ENCODE measurements around the gene SPRY1.

SPRY1 gene

DNA sequence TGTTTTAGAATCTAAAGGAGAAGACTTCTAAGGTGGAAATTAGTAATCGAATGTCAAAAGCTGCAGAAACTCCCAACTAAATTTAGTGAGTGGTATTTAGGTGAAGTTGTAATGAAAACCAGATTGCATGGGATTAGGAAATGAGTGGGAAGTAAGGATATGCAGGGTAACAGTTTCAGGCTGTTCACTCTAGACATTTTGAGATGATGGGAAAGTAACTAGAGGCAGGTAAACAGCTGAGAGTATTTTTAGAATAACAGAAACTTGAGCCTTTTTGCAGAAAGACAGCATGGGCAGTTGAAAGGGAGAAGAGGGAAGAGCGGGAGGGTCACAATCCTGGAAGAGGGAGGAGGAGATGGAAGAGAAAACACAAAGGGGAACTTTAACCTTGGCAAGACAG lies 12.7 kb downstream of the SPRY1 start:
- DNase-seq (ENCODE audit: low read depth in 2 of 2) = no peak

DNA sequence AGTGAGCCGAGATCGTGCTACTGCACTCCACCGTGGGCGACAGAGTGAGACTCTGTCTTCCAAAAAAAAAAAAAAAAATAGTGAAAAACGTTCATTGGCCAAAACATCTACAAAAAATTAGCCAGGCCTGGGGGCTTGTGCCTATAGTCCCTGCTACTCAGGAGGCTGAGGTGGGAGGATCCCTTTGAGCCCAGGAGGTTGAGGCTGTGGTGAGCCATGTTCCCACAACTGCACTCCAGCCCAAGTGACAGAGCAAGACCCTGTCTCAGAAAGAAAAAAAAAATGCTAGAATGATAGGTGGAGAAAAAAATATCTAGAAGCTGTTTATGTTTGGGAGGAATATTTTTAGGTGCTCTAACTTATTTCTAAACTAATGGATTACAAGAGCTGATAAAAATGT lies 14.9 kb downstream of the SPRY1 start:
- DNase-seq (ENCODE audit: low read depth in 2 of 2) = no peak

DNA sequence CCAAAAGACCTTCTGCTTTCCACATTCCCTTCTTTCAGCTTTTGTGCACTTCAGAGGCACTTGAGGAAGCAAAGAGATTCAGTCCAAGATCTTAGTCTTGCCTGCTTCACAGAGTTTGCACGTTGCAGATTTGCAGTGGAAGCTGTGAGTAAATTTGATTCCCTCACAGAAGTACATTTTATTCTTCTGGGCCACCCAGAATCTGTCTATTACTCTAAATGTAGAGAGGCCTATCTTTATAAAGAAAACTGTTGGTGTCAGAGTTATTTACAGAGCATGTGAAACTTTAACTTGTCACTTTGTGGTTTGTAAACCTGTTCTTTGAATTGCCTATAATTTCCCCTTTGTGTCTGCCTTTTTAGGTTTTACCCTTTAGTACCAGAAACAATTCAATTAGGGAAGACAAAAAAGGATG lies 15.5 kb downstream of the SPRY1 start:
- DNase-seq (ENCODE audit: low read depth in 2 of 2) = no peak

DNA sequence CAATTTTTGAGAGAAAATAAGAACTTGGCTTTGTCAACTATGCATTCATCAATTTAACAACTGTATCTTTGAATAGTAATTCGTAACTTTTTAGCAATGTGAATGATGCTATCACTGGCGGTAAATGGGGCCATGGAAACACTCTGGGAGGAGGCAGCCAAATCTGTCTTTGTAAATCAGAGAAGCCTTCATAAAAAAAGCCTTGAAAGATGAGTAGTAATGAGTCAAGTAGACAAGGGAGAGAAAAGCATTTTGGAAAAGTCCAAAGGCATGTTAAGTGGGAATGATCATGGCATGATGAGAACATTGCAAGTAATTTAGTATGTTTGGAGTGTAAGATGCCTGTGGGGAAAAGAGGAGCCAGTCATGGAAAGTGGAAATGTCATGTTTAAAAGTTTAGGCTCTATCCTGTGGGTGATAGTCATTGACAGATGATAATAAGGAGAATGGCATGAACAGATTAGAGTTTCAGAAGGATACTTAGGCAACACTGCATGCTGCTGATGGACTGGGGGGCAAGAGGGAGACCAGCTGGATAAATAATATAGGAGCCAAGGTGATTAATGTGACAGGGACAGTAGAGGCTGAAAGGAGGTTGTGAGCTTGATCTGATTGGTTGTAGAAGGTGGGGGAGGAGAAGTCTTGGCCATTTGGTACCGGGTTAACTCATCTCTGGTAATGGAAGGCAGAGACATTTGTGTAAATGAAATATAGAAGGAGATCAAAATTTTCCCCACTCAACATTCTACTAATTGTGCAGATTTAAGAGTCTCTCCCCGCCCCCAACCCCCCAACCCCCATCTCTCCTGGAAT lies 16.3 kb downstream of the SPRY1 start:
- no peak for DNase-seq (ENCODE audit: low read depth in 2 of 2)

DNA sequence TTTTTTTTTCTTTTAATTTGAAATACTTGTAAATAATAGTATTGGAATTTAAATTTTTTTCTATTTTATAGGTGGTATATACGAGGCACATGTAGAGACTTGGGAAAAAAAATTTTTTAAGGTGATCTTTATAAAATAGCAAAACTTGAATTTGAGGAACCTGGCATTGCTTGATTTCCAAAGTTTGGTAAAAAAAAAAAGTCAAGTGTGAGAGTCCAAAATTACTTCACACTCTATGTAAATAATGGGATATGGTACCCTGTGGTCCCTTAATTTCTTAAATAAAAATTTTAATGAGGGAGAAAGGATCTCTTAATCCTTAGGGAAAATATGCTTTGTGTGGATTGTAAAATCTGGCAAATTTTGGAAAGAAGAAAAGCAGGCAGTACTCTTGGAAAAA lies 19.0 kb downstream of the SPRY1 start:
- no peak for DNase-seq (ENCODE audit: low read depth in 2 of 2)

DNA sequence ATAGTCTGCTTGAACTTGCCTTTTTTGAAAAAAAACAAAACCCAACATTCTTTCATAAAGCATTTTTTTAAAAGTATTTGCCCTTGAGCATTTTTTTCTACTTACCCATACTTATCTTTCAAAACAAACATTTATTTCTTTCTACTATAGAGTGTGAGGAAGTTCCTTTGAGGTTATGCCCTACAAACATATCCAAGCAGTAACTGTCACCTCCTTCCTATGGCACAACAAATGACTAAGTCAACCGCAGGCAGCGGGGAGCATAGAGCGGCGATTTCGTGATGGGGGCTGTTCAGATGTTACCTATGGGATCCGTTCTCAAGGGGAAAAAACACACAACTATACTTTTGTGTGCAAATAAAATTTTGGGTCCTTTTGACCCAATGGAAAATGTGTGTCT lies 19.4 kb downstream of the SPRY1 start:
- peak in 1 of 2 experiments; percentile 33 for DNase-seq (ENCODE audit: low read depth in 2 of 2)

DNA sequence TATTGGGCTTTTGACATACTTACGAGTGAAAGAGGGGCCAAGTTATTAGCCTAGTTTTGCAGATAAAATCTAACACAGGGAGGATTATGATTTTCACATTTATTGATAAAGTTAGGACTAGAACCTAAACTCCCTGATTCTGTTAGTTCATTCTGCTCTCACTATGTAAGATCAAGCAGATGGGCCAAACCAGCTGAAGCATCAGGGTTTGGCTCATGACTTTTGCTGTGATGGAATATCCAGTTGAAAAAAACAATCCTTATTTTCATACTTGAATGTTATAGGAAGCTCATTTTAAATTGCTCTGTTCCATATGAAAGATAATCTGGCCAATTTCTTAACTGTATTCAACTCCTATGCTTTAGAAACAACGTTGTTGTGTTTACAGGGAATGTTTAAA lies 21.2 kb downstream of the SPRY1 start:
- DNase-seq (ENCODE audit: low read depth in 2 of 2) = no peak

DNA sequence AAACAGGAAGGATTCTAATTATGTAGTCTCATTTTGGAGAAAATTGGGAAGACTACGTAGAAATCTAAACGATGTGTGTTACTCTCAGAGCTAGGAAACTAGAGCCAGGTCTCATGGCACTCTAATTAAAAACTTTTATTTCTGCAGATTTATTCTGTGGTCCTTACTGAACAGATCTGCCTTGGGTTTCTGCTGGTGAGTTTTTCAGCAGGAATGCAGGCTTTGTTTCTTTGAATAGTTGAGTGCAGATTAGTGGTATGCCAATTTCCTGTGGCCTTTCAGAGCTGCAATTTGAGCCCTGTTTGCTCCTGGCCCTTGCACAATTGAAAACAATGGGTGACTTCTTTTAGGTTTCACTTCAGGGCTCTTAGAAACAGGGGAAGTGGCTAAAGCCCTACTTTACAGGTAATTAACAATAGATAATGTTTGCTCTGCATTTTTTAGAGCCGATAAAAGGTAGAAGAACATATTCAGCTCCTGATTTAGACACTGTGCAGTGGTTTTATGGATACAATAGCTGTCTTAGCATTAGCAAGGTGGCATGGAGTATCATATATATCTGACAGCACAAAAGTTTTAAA lies 21.8 kb downstream of the SPRY1 start:
- no peak for DNase-seq (ENCODE audit: low read depth in 2 of 2)

DNA sequence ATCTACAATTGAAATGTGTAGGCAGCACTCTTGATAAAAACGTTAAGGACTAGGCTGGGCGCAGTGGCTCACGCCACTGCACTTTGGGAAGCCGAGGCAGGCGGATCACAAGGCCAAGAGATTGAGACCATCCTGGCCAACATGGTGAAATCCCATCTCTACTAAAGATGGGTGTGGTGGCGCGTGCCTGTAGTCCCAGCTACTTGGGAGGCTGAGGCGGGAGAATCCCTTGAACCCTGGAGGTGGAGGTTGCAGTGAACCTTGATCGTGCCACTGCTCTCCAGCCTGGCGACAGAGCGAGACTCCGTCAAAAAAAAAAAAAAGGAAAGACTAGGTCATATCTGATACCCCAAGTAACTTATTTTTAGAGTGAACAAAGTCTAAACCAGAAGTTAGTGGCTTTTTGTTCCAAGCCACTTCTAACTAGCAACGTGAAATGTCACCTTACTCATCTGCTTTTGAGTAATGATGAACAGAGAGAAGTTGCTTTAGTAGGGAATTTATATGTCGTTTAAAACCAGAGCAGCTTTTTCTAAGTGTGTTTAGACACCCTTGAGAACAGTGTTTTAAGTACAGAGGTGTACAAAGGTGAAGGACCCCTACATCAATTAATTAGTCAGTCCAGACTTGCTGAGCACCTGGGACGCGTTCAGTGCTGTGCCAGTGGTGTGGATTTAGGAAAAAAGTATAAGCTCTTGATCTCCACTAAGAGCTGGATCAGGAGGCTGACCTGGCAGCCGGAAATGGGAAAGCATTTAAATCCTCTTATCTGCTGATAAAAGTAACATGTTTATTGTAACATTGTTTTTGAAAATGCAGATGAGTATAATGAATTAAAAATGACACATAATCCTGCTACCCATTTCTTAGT lies 23.5 kb downstream of the SPRY1 start:
- DNase-seq (ENCODE audit: low read depth in 2 of 2) = no peak

DNA sequence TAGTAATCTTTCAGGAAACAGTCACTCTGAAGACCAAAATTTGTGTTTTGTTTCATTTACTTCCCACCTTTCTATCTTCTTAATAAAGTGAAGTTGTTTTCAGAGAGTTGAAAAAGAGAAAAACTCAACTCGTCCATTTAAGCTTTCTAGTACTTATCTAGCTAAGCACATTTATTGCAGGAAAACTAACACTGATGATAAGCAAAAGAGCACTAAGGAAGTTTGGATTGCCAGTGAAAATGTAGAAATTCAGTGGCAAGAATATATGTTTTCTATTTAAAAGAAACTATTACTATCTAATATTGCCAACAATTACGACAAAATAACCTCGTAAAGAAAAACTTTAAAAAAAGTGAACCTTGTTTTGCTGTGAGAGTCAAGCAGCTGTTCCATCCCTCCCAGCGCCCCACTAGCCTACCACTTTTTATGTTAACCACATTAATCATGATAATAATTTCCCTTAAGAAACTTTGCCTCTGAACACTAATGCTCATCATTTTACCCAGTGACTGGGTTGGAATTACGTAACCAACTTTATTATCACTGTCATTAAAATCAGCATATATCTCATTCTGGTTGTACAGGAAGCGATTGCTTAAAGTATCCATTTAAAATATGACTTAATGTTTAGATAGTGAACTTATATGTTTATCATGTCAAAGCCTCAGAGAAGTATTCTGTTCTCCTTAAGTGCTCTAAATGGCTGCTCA lies 24.8 kb downstream of the SPRY1 start:
- DNase-seq (ENCODE audit: low read depth in 2 of 2) = no peak

DNA sequence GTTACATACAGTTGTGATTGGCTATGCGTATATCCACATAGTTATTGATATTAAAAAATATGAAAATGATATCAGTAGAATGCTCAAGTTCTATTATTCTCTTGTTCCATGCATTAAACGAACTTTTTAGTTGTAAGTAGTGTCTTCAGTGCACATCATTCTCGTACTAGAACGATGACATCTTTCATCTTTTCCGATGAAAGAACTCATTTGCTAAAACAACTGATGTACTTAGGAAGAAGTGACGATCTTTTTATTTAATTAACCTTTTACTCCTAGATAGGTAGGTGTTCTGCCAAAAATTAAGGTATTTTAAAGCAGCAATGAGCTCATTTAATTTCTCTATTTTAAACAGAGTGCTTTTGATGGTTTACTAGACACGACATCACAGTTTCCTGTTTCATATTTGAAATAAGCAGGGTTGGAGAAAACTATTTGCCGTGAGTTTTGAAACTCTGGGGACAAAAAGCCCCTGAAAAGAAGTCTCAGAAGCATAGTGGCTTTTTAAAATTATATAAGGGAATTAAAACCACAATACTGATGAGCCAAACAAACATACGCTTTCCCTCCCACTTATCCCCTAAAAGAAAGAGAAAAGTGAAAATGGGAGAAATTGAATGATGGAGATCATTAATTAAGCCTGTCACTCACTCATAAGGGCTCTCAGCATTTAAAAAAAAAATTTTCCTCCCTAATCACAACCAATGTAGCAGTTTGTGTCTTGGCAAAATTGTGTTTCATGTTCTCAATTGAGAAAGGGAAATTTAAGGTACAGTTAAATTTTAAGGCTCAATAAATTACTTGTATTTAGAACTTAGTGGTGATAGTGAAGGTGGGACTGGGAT lies 25.6 kb downstream of the SPRY1 start:
- no peak for DNase-seq (ENCODE audit: low read depth in 2 of 2)

DNA sequence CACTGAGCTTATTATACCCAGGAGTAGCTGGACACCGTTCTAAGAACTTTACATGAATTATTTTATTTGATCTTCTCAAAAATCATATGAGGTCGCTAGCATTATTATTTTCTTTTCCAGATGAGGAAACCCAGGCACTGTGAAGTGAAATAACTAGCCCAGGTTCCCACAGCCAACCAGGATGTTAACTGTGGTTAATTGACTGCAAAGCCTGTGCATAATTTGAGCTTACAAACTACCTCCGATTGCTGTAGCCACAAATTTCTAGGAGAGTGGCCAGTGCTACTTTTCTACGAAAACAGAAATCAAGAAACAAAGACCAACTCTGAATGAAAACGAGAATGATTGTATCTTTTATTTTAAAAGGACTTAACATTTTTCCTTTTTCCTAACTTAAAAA lies 27.2 kb downstream of the SPRY1 start:
- DNase-seq (ENCODE audit: low read depth in 2 of 2) = no peak

DNA sequence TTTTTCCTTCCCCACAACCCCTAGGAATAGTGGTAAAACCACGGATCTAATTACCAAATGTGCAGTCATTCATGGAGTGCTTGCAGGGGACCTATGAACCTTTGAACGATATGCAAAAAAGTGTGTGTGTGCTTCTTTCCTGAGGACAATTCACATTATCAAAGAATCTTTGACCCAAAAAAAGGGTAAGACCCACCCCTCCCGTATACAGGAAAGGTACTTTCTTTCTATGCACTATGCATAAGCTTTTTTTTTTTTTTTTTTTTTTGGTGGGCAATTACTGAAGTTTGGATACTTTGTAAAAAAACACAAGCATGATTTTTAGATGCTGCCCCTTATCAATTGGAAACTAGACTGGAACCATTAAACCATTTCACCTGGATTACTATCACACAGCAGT lies 31.4 kb downstream of the SPRY1 start:
- DNase-seq (ENCODE audit: low read depth in 2 of 2) = no peak

DNA sequence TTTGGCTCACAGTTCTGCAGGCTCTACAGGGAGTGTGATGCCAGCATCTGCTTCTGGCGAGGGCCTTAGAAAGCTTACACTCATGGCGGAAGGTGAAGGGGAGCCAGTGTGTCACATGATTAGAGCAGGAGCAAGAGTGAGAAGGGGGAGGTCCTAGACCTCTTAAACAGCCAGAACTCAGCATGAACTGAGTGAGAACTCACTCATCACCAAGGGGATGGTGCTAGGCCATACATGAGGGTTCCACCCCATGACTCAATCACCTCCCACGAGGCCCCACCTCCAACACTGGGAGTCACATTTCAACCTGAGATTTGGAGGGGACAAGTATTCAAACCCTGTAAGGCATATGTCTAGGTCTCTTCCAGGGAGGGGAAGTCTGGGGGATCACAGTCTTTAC lies 33.4 kb downstream of the SPRY1 start:
- no peak for DNase-seq (ENCODE audit: low read depth in 2 of 2)

DNA sequence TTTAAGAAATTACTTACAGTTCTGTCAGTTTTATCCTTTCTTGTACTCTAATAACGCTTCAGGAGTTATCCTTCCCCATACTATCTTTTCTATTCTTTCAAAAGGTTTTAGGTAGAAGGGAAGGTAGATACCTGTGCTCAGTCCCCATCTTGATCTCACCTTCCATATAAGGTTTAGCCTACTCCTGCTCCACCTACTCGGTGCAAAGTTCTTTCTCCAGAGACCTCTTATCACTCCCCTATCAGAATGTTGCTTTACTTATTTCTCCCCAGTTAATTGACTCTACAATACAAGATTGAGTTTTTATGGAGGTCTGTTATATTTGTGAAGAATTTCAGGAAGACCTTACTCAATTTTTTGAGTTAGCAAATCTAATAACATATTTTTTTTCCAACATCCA lies 33.9 kb downstream of the SPRY1 start:
- DNase-seq (ENCODE audit: low read depth in 2 of 2) = no peak

DNA sequence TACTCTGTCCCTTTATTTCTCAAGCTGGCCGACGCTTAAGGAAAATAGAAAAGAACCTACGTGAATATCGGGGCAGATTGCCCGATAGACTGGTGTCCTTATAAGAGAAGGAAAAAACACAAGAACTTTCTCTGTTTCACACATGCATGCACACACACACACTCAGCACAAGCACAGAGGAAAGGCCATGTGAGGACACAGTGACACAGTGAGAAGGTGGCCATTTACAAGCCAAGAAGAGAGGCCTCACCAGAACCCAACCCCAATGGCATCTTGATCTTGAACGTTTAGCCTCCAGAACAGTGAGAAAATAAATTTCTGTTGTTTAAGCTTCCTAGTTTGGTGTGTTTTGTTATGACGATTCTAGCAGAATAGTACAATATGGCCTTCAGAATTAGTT lies 37.0 kb downstream of the SPRY1 start:
- DNase-seq (ENCODE audit: low read depth in 2 of 2) = no peak

DNA sequence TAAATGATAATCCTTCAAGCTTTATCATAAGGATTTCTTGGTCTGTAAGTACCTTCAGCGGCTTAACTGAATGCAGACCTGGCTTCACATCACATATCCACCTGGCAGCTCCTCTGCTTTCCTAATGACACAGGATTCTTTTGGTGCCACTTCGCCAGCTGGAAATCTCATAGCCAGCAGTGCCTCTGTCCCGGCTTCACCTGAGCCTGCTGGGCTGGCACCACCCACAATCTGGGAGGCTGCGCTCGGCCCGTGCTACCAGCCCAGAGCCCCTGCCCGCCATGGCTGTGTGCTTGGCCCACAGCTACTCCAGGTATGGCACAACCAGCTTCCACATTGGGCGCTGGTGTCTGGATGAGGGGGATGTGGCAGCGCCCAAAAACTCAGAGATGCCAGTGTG lies 37.4 kb downstream of the SPRY1 start:
- no peak for DNase-seq (ENCODE audit: low read depth in 2 of 2)

DNA sequence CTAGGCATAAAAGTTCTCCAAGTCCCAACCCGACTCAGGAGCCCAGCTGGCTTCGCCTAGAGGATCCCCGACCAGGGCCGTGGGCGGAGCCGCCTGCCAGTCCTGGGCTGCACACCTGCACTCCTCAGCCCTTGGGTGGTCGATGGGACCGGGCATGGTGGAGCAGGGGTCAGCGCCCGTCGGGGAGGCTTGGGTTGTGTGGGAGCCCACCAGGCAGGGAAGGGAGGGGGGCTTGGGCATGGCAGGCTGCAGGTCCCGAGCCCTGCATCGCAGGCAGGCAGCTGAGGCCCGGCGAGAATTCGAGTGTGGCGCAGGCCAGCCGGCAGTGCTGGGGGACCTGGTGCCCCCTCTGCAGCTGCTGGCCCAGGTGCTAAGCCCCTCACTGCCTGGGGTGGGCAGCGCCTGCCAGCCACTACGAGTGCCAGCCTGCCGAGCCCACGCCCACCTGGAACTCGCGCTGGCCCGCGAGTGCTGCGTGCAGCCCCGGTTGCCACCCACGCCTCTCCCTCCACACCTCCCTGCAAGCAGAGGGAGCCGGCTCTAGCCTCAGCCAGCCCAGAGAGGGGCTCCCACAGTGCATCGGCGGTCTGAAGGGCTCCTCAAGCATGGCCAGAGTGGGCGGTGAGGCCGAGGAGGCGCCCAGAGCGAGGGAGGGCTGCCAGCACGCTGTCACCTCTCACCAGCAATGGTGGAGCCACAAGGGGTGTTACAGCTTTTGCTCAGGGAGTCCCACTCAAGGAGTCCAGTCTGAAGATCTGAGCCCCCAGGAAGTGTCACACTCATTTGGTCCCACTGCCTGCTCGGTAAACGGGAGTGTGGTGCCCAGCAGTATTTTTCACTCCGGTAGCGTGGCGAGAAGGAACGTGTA lies 38.9 kb downstream of the SPRY1 start:
- DNase-seq (ENCODE audit: low read depth in 2 of 2) = no peak

DNA sequence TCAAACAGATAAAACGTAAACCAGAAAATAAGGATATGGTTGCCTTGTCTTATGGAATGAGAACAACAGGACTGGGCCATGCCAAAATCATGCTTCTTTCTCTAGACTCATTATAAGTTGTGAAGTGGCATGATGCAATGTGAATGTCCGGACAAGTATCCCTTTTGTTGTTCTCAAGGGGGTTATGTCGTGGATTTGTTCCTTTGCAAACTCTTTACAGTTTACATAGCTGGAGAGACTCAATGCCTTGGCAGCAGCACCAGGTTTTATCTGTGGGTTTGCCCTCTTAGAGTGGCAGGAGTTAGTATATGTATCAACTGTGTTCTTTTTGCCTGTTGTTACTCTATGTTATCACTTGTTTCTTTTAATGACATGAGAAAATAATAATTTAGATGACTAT lies 41.4 kb downstream of the SPRY1 start:
- DNase-seq (ENCODE audit: low read depth in 2 of 2) = no peak

Measured in stimulated activated CD4-positive, alpha-beta T cell treated with anti-CD3 and anti-CD28 coated beads, Interleukin-12 subunit alpha, Interleukin-12 subunit beta, amount 100 ng/mL, for 24 hours (primary cell).